Gastrocnemius medialis (tissue), 4 donors: ENCODE measurements around the gene PDIA5. TPM values are rescaled to one million over a fixed set of nuclear protein-coding genes. Genes with fewer than 3 reads are reported as not detected.

Source experiments
- ATAC-seq, 2 donors: fragments of 150-250 bp; one replicate each; pipeline ENCODE4 v1.9.1; 2016
- DNase-seq, 2 donors: peaks; one replicate each; pipeline ENCODE4 v3.0.0-alpha.2; 2019
- H3K27ac ChIP-seq, 4 donors: fragments of 200-600 bp; sonication (generic); 1 replicate in 1 of 4; 2 replicates in 3 of 4; pipeline ENCODE4 v1.5.1; 2016 to 2018; ENCODE audit warnings: mild to moderate bottlenecking in 2 of 4, moderate library complexity in 1 of 4
- H3K27me3 ChIP-seq, 3 donors: fragments of 200-600 bp; sonication (generic) in 2 of 3; 1 replicate in 1 of 3; 2 replicates in 2 of 3; pipeline versions ENCODE4 v1.5.1 to v1.6.0; 2016 to 2019; ENCODE audit warnings: mild to moderate bottlenecking in 1 of 3, moderate library complexity in 1 of 3
- H3K36me3 ChIP-seq, 2 donors: fragments of 200-600 bp; sonication (generic) in 1 of 2; one replicate each; pipeline ENCODE4 v1.5.1; 2017 to 2018
- H3K4me1 ChIP-seq, 2 donors: fragments of 200-600 bp; sonication (generic) in 1 of 2; one replicate each; pipeline ENCODE4 v1.5.1; 2016 to 2017; ENCODE audit warnings: mild to moderate bottlenecking in 2 of 2
- H3K4me3 ChIP-seq, 4 donors: fragments of 200-600 bp; sonication (generic) in 3 of 4; 1 replicate in 1 of 4; 2 replicates in 3 of 4; pipeline ENCODE4 v1.5.1; 2016 to 2019; ENCODE audit warnings: mild to moderate bottlenecking in 2 of 4
- H3K9me3 ChIP-seq, 3 donors: fragments of 200-600 bp; sonication (generic) in 2 of 3; 1 replicate in 1 of 3; 2 replicates in 2 of 3; pipeline ENCODE4 v1.5.1; 2016 to 2019
- CTCF ChIP-seq, 5 experiments: fragments of 450-650 bp in 3 of 5; fragments of 200-600 bp in 2 of 5; sonication (generic) in 2 of 5; IDR thresholded peaks in 4 of 5; conservative IDR thresholded peaks in 1 of 5; 1 replicate in 4 of 5; 2 replicates in 1 of 5; pipeline ENCODE4 v1.5.1; 2016 to 2019; ENCODE audit warnings: antibody characterized with exemption in 5 of 5, mild to moderate bottlenecking in 3 of 5, moderate library complexity in 3 of 5
- POLR2A ChIP-seq, 2 donors: fragments of 450-650 bp; IDR thresholded peaks; one replicate each; pipeline ENCODE4 v1.6.1; 2017; ENCODE audit warnings: antibody characterized with exemption in 2 of 2, mild to moderate bottlenecking in 2 of 2, moderate library complexity in 2 of 2
- in situ Hi-C, 4 donors: fragments of 200-750 bp; cut with MboI; loops; one replicate each; pipeline versions ENCODE4 v1.15.0 to v1.8.0; 2017; ENCODE audit warnings: low sequenced_read_pairs in 4 of 4
- intact Hi-C: fragments of 100-400 bp; cut with DNase I; formaldehyde crosslinking; loops from one replicate; pipeline ENCODE4 v1.15.1; 2023; ENCODE audit warnings: low total_unique reads
- total RNA-seq, 4 donors: library from RNA; depleted of rRNA; stranded (reverse); fragments of >200 nt; gene quantifications; one replicate each; pipeline versions ENCODE4 v1.1.0 to v1.2.3, GENCODE V29; 2016

The PDIA5 gene
- total RNA-seq, 4 donors from 2014 or later = 2.3 to 4.2 (median 3.0) TPM

GRCh38 chr3:123082370-123083065, 15.7 kb downstream of the PDIA5 start:
- H3K4me3 ChIP-seq = no peak overlapping the region
- no peaks in the 10 kb centered on the region for H3K27me3 ChIP-seq
- no peaks in the 10 kb centered on the region for H3K9me3 ChIP-seq
- DNase-seq = no peak
- H3K36me3 ChIP-seq = no peaks in the 10 kb centered on the region
- H3K27ac ChIP-seq = peak overlapping the region in 3 of 4 donors; percentile 18 to 52 (median 47)
- in situ Hi-C loops (no loop called here), intact Hi-C loops (no loop called here)
- peak in 1 of 2 donors; percentile 31 for ATAC-seq
- no peak for TF ChIP-seq CTCF (IDR thresholded peaks at IDR 0.05 in 4 of 5, conservative IDR thresholded peaks at IDR 0.05 in 1 of 5)
- TF ChIP-seq POLR2A (IDR thresholded peaks at IDR 0.05) = no peak
- H3K4me1 ChIP-seq = peaks cover 20 to 25% of the 10 kb centered on the region in 2 donors

GRCh38 chr3:123083383-123084124, 16.7 kb downstream of the PDIA5 start:
- Histone ChIP-seq H3K27ac (peak overlapping the region in 3 of 4 donors; percentile 18 to 52 (median 47)), H3K36me3 (no peaks in the 10 kb centered on the region), H3K27me3 (no peaks in the 10 kb centered on the region), H3K4me3 (no peak overlapping the region), H3K4me1 (peaks cover 20 to 25% of the 10 kb centered on the region in 2 donors), H3K9me3 (no peaks in the 10 kb centered on the region)
- in situ Hi-C loops (no loop called here), intact Hi-C loops (no loop called here)
- ATAC-seq (no peak), DNase-seq (no peak)
- TF ChIP-seq POLR2A (IDR thresholded peaks at IDR 0.05) = no peak
- TF ChIP-seq CTCF (IDR thresholded peaks at IDR 0.05 in 4 of 5, conservative IDR thresholded peaks at IDR 0.05 in 1 of 5) = no peak

- peaks cover 26 to 30% of the 10 kb centered on the region in 2 donors for H3K4me1 ChIP-seq
- ATAC-seq (no peak), DNase-seq (no peak)
- intact Hi-C loops = no loop called here
- no peaks in the 10 kb centered on the region for H3K36me3 ChIP-seq
- TF ChIP-seq CTCF (IDR thresholded peaks at IDR 0.05 in 4 of 5, conservative IDR thresholded peaks at IDR 0.05 in 1 of 5) (no peak), POLR2A (IDR thresholded peaks at IDR 0.05) (no peak)
- H3K9me3 ChIP-seq = no peaks in the 10 kb centered on the region
- no peak overlapping the region for H3K4me3 ChIP-seq
- H3K27me3 ChIP-seq = no peaks in the 10 kb centered on the region
- in situ Hi-C loops = no loop called here
- peak overlapping the region in 2 of 4 donors; percentile 20 to 25 for H3K27ac ChIP-seq
Observed at GRCh38 chr3:123084192-123084591, 17.4 kb downstream of the PDIA5 start.

- in situ Hi-C loops = no loop called here
- H3K36me3 ChIP-seq = no peaks in the 10 kb centered on the region
- H3K27ac ChIP-seq = peak overlapping the region in 2 of 4 donors; percentile 20 to 34
- DNase-seq (no peak), ATAC-seq (no peak)
- no peak for TF ChIP-seq POLR2A (IDR thresholded peaks at IDR 0.05)
- TF ChIP-seq CTCF (IDR thresholded peaks at IDR 0.05 in 4 of 5, conservative IDR thresholded peaks at IDR 0.05 in 1 of 5) = no peak
- peaks cover 31 to 33% of the 10 kb centered on the region in 2 donors for H3K4me1 ChIP-seq
- H3K27me3 ChIP-seq = no peaks in the 10 kb centered on the region
- intact Hi-C loops = no loop called here
- no peaks in the 10 kb centered on the region for H3K9me3 ChIP-seq
- no peak overlapping the region for H3K4me3 ChIP-seq
Observed at GRCh38 chr3:123084738-123085237, 18.0 kb downstream of the PDIA5 start.
